H9 (cell line): ENCODE measurements around the gene KRTAP10-5. TPM values are rescaled to one million over a fixed set of nuclear protein-coding genes. Genes with fewer than 3 reads are reported as not detected.

Experiments
- DNase-seq: peaks from one replicate; pipeline ENCODE4 v3.0.0-alpha.2; 2017
- H2AFZ ChIP-seq: one replicate; pipeline ENCODE4 v1.6.1; 2013; ENCODE audit warnings: mild to moderate bottlenecking, low read length, control low read depth, moderate library complexity
- H2AK5ac ChIP-seq: 2 replicates; pipeline ENCODE4 v1.6.1; 2013; ENCODE audit warnings: low read length, control low read depth, mixed read lengths; ENCODE audit not compliant: insufficient read length
- H2BK120ac ChIP-seq: one replicate; pipeline ENCODE4 v1.6.1; 2013; ENCODE audit warnings: low read depth, mild to moderate bottlenecking, low read length, control low read depth, inconsistent platforms; ENCODE audit not compliant: poor library complexity, severe bottlenecking
- H2BK12ac ChIP-seq: 2 replicates; pipeline ENCODE4 v1.6.1; 2013; ENCODE audit warnings: low read length, control low read depth, mixed read lengths, low read depth; ENCODE audit not compliant: insufficient read length
- H2BK15ac ChIP-seq: 2 replicates; pipeline ENCODE4 v1.6.1; 2013; ENCODE audit warnings: low read depth, low read length, control low read depth
- H2BK20ac ChIP-seq: one replicate; pipeline ENCODE4 v1.6.1; 2013; ENCODE audit warnings: low read depth, mild to moderate bottlenecking, low read length, control low read depth, inconsistent platforms; ENCODE audit not compliant: poor library complexity, severe bottlenecking
- H2BK5ac ChIP-seq: 2 replicates; pipeline ENCODE4 v1.6.1; 2013; ENCODE audit warnings: low read length, control low read depth, mixed read lengths; ENCODE audit not compliant: insufficient read length
- H3K14ac ChIP-seq: 2 replicates; pipeline ENCODE4 v1.6.1; 2013; ENCODE audit warnings: low read length, control low read depth; ENCODE audit not compliant: insufficient read depth
- H3K18ac ChIP-seq: 2 replicates; pipeline ENCODE4 v1.6.1; 2013; ENCODE audit warnings: low read depth, mild to moderate bottlenecking, mixed read lengths, low read length, control low read depth; ENCODE audit not compliant: insufficient read length
- H3K23ac ChIP-seq: 2 replicates; pipeline ENCODE4 v1.6.1; 2013; ENCODE audit warnings: low read length, control low read depth, mixed read lengths, low read depth; ENCODE audit not compliant: insufficient read length
- H3K23me2 ChIP-seq: 2 replicates; pipeline ENCODE4 v1.6.1; 2013; ENCODE audit warnings: low read depth, mild to moderate bottlenecking, mixed read lengths, low read length, control low read depth; ENCODE audit not compliant: insufficient read length, poor library complexity, severe bottlenecking
- H3K27ac ChIP-seq: 2 replicates; pipeline ENCODE4 v1.5.1; 2013; ENCODE audit warnings: low read length, control low read depth, mixed read lengths, low read depth; ENCODE audit not compliant: insufficient read length
- H3K27me3 ChIP-seq: 2 replicates; pipeline ENCODE4 v1.6.1; 2013; ENCODE audit warnings: low read length, control low read depth, inconsistent platforms; ENCODE audit not compliant: insufficient read depth
- H3K4ac ChIP-seq: 2 replicates; pipeline ENCODE4 v1.6.1; 2013; ENCODE audit warnings: low read depth, mild to moderate bottlenecking, control low read depth, inconsistent platforms, low read length, moderate library complexity
- H3K4me1 ChIP-seq: 2 replicates; pipeline ENCODE4 v1.6.1; 2013; ENCODE audit warnings: low read length, control low read depth, inconsistent platforms; ENCODE audit not compliant: insufficient read depth
- H3K4me2 ChIP-seq: 2 replicates; pipeline ENCODE4 v1.6.1; 2013; ENCODE audit warnings: low read length, control low read depth, mixed read lengths; ENCODE audit not compliant: insufficient read length, insufficient read depth
- H3K56ac ChIP-seq: 2 replicates; pipeline ENCODE4 v1.6.1; 2013; ENCODE audit warnings: low read depth, mild to moderate bottlenecking, mixed read lengths, low read length, control low read depth; ENCODE audit not compliant: insufficient read length
- H3K79me1 ChIP-seq: 2 replicates; pipeline ENCODE4 v1.6.1; 2013; ENCODE audit warnings: low read depth, mild to moderate bottlenecking, moderate library complexity, low read length, control low read depth, inconsistent platforms; ENCODE audit not compliant: insufficient read depth, poor library complexity, severe bottlenecking
- H3K79me2 ChIP-seq: 2 replicates; pipeline ENCODE4 v1.6.1; 2013; ENCODE audit warnings: low read length, control low read depth, inconsistent platforms; ENCODE audit not compliant: insufficient read depth
- H3K9ac ChIP-seq: 2 replicates; pipeline ENCODE4 v1.6.1; 2013; ENCODE audit warnings: low read length, control low read depth, mixed read lengths; ENCODE audit not compliant: insufficient read length; ENCODE audit errors: extremely low read depth
- H3K9me3 ChIP-seq: one replicate; pipeline ENCODE4 v1.6.1; 2013; ENCODE audit warnings: low read depth, low read length, inconsistent platforms; ENCODE audit not compliant: control insufficient read depth
- H3T11ph ChIP-seq: one replicate; pipeline ENCODE4 v1.6.1; 2013; ENCODE audit warnings: mild to moderate bottlenecking, low read length, control low read depth, inconsistent platforms
- H4K20me1 ChIP-seq: one replicate; pipeline ENCODE4 v1.6.1; 2013; ENCODE audit not compliant: control insufficient read depth, insufficient read length, insufficient read depth
- H4K5ac ChIP-seq: 2 replicates; pipeline ENCODE4 v1.6.1; 2013; ENCODE audit warnings: low read depth, mild to moderate bottlenecking, mixed read lengths, low read length, control low read depth; ENCODE audit not compliant: insufficient read length
- H4K8ac ChIP-seq: replicated peaks from 2 replicates; pipeline ENCODE4 v1.6.1; 2013; ENCODE audit warnings: low read length, control low read depth, mixed read lengths, low read depth; ENCODE audit not compliant: insufficient read length
- H4K91ac ChIP-seq: 2 replicates; pipeline ENCODE4 v1.6.1; 2013; ENCODE audit warnings: low read depth, mild to moderate bottlenecking, moderate library complexity, mixed read lengths, low read length, control low read depth; ENCODE audit not compliant: insufficient read length
- H3K27ac Mint-ChIP-seq, 3 experiments: 2 replicates in 2 of 3; 3 replicates in 1 of 3; pipeline ENCODE4 v1.8.0; 2020 to 2021; ENCODE audit warnings: mixed read lengths in 3 of 3, mild to moderate bottlenecking in 1 of 3, moderate library complexity in 1 of 3
- H3K27me3 Mint-ChIP-seq: 2 replicates; pipeline ENCODE4 v1.8.0; 2021; ENCODE audit warnings: low read depth, mild to moderate bottlenecking, moderate library complexity, mixed read lengths
- H3K36me3 Mint-ChIP-seq, 3 experiments: 2 replicates in 2 of 3; 3 replicates in 1 of 3; pipeline ENCODE4 v1.8.0; 2020 to 2021; ENCODE audit warnings: low read depth in 3 of 3, mixed read lengths in 3 of 3; ENCODE audit not compliant: insufficient read depth in 1 of 3
- H3K4me1 Mint-ChIP-seq, 2 experiments: 2 replicates each; pipeline ENCODE4 v1.8.0; 2020; ENCODE audit warnings: mixed read lengths in 2 of 2
- H3K4me3 Mint-ChIP-seq, 2 experiments: 2 replicates in 1 of 2; 3 replicates in 1 of 2; pipeline ENCODE4 v1.8.0; 2020 to 2021; ENCODE audit warnings: mild to moderate bottlenecking in 2 of 2, mixed read lengths in 2 of 2, moderate library complexity in 1 of 2
- H3K9me3 Mint-ChIP-seq, 2 experiments: 2 replicates in 1 of 2; 3 replicates in 1 of 2; pipeline ENCODE4 v1.8.0; 2020; ENCODE audit warnings: mild to moderate bottlenecking in 2 of 2, mixed read lengths in 2 of 2, moderate library complexity in 1 of 2
- CTCF ChIP-seq: fragments of 200-600 bp; sonication (generic); conservative IDR thresholded peaks from 3 replicates; pipeline ENCODE4 v1.8.0; 2021; ENCODE audit warnings: antibody characterized with exemption, mild to moderate bottlenecking
- WGBS: extraction: QIAGEN DNeasy Blood & Tissue Kit; methylation state at CpG from one replicate; pipeline ENCODE4 v1.1.7; 2013; ENCODE audit warnings: missing lambda C conversion rate, low lambda C conversion rate, mixed read lengths; ENCODE audit not compliant: insufficient read length; ENCODE audit errors: extremely low coverage; 5-methylcytosine and 5-hydroxymethylcytosine counted together
- total RNA-seq: library from RNA; stranded (reverse); gene quantifications from 2 replicates; pipeline ENCODE4 v1.2.1, GENCODE V29; 2021

KRTAP10-5 gene
- total RNA-seq, 1 experiment from 2014 or later, result not detected

- Histone ChIP-seq H3K18ac (no peak overlapping the region), H2AK5ac (no peak overlapping the region), H2BK20ac (no peak overlapping the region), H2BK5ac (no peak overlapping the region), H3K14ac (no peak overlapping the region), H2BK120ac (no peak overlapping the region), H4K8ac (no peak overlapping the region), H3K4me2 (no peak overlapping the region), H3K79me1 (no peaks in the 10 kb centered on the region), H2BK12ac (no peak overlapping the region), H4K5ac (no peak overlapping the region), H3K9me3 (no peaks in the 10 kb centered on the region), H2AFZ (no peak overlapping the region), H3K23ac (no peak overlapping the region), H3T11ph (no peak overlapping the region), H2BK15ac (no peak overlapping the region), H3K4ac (no peak overlapping the region), H3K27me3 (no peaks in the 10 kb centered on the region), H4K91ac (no peak overlapping the region), H4K20me1 (no peaks in the 10 kb centered on the region), H3K27ac (no peak overlapping the region), H3K4me1 (no peaks in the 10 kb centered on the region; the same call in 1 of the 2 replicates), H3K79me2 (no peaks in the 10 kb centered on the region), H3K23me2 (no peaks in the 10 kb centered on the region), H3K9ac (no peak overlapping the region), H3K56ac (no peak overlapping the region)
- H3K36me3 Mint-ChIP-seq, result peaks cover 0 to 5% (median 0%) of the 10 kb centered on the region in 3 experiments; a peak in 1 of 7 replicates
- peaks cover 2 to 8% of the 10 kb centered on the region in 2 experiments; a peak in 3 of 4 replicates for H3K4me1 Mint-ChIP-seq
- no peak for TF ChIP-seq CTCF
- no peak overlapping the region for H3K4me3 Mint-ChIP-seq
- H3K27me3 Mint-ChIP-seq, result peaks cover 4% of the 10 kb centered on the region
- no CpG with 5 or more reads among the region's 30 CpGs for WGBS
- DNase-seq, result no peak
- H3K9me3 Mint-ChIP-seq, result peaks cover 0 to 5% of the 10 kb centered on the region in 2 experiments; a peak in 2 of 5 replicates
- H3K27ac Mint-ChIP-seq, result peak overlapping the region in 1 of 3 experiments; percentile 6; a peak in 1 of 7 replicates
Measured at GRCh38 chr21:44531606-44532564, 48.5 kb downstream of the KRTAP10-5 start.
